ENCODE measurements around the gene CA5A. TPM values are rescaled to one million over a fixed set of nuclear protein-coding genes. Genes with fewer than 3 reads are reported as not detected.
"Not testable (repeated sequence)": the region's sequence is repeated elsewhere in the genome, so short reads cannot be mapped to it uniquely, and the experiment has no call there.

Gene CA5A
- total RNA-seq, 4 donors from 2014 or later: not detected

DNA sequence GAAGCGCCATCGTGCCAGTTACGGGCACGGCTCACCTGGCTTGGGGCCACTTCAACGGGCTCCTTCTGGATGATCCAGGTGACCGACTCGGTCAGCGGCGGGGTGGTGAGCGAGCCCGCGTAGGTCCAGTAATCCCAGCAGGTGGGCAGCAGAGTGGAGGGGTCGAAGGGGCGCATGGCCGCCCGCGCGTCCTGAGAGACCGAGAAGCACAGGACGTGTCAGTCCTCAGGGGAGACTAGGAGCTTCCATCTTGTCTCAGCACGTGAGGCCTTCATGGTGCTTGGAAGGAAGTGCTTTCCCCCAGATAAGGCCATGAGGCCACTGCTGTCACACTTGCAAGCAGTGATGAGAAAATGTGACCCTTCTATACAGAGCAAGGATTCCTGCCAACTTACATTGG lies 44.6 kb downstream of the CA5A start:
- in situ Hi-C loops (cut with MboI; ENCODE audit: low sequenced_read_pairs in 4 of 4): loop anchor here in 1 of 4 donors (25.0 kb wide), 1 partner anchor 104 kb away; no protein-coding TSS in a partner anchor
- no peak for DNase-seq
- no peak for ATAC-seq
- TF ChIP-seq POLR2A (IDR thresholded peaks at IDR 0.05): no peak
- TF ChIP-seq, protein P1, sequence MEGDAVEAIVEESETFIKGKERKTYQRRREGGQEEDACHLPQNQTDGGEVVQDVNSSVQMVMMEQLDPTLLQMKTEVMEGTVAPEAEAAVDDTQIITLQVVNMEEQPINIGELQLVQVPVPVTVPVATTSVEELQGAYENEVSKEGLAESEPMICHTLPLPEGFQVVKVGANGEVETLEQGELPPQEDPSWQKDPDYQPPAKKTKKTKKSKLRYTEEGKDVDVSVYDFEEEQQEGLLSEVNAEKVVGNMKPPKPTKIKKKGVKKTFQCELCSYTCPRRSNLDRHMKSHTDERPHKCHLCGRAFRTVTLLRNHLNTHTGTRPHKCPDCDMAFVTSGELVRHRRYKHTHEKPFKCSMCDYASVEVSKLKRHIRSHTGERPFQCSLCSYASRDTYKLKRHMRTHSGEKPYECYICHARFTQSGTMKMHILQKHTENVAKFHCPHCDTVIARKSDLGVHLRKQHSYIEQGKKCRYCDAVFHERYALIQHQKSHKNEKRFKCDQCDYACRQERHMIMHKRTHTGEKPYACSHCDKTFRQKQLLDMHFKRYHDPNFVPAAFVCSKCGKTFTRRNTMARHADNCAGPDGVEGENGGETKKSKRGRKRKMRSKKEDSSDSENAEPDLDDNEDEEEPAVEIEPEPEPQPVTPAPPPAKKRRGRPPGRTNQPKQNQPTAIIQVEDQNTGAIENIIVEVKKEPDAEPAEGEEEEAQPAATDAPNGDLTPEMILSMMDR (IDR thresholded peaks at IDR 0.05 in 4 of 5, conservative IDR thresholded peaks at IDR 0.05 in 1 of 5): no peak
- no peak overlapping the region for H3K4me3 ChIP-seq
- no peak overlapping the region for H3K27ac ChIP-seq
- H3K27me3 ChIP-seq: no peaks in the 10 kb centered on the region
- no peaks in the 10 kb centered on the region for H3K9me3 ChIP-seq
- intact Hi-C loops (cut with DNase I; ENCODE audit: low total_unique reads): no loop called here
- H3K36me3 ChIP-seq: no peaks in the 10 kb centered on the region
- H3K4me1 ChIP-seq: peaks cover 6 to 18% of the 10 kb centered on the region in 2 donors

DNA sequence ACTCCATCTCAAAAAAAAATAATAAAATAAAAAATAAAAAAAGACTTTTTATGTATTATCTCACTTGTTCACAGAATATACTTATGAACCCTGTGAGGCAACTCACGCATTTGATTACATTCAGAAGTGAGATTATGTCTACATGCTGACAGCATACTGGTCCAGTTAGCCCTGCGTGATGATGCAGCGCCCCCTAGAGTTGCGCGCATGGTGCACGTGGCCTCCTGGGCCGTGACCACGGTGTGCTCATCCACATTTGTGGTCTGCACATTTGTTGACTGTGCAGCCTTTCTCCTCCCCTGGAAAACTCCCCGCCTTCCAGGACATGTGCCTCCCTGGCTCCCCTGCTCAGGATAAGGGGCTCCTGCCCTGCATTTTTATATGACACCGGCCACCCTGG lies 46.6 kb downstream of the CA5A start:
- H3K4me3 ChIP-seq; intact Hi-C loops (cut with DNase I; ENCODE audit: low total_unique reads); H3K27me3 ChIP-seq; DNase-seq; H3K36me3 ChIP-seq; ATAC-seq; H3K27ac ChIP-seq; H3K9me3 ChIP-seq: not testable (repeated sequence)
- peaks cover 6 to 15% of the 10 kb centered on the region in 2 donors for H3K4me1 ChIP-seq
- in situ Hi-C loops (cut with MboI; ENCODE audit: low sequenced_read_pairs in 4 of 4): loop anchor here in 1 of 4 donors (25.0 kb wide), 1 partner anchor 102 kb away; no protein-coding TSS in a partner anchor

DNA sequence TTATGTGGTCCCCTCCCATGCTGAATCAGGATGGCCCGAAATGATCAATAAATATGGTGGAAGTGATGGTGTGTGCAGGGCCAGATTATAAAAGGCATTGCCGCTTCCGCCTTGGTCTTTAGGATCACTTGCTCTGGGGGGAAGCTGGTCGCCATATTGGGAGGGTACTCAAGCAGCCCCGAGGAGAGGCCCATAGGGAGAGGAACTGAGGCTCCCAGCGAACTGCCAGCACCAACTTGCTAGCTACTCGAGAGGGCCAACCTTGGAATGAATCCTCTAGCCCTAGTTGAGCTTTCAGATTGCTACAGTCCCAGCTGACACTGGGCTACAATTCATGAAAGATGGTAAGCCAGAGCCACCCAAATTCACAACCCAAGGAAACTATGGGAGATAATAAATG lies 48.0 kb downstream of the CA5A start:
- in situ Hi-C loops (cut with MboI; ENCODE audit: low sequenced_read_pairs in 4 of 4): loop anchor here in 1 of 4 donors (25.0 kb wide), 1 partner anchor 101 kb away; no protein-coding TSS in a partner anchor
- ATAC-seq; DNase-seq; H3K27ac ChIP-seq; H3K4me1 ChIP-seq; H3K9me3 ChIP-seq; H3K27me3 ChIP-seq; intact Hi-C loops (cut with DNase I; ENCODE audit: low total_unique reads); H3K4me3 ChIP-seq; H3K36me3 ChIP-seq: not testable (repeated sequence)

DNA sequence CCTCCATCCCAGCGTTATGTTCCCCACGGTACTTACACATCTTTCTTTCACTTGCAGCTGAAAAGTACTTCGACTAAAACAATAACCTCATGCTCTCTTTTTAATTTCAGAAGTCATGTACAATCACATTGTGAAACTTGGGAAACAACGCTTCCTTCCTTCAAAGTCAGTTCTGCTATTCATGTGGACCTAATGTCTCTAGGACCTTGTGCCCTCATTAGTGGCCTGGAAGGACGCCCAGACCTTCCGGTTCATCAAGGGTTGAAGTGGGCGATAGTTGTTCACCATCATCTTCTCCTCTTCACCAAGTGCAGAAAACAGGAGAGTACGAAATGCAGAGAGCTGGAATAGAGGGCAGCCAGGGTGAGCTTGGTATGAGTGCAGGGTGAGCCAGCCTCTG lies 48.4 kb downstream of the CA5A start:
- H3K36me3 ChIP-seq; H3K4me1 ChIP-seq; H3K4me3 ChIP-seq; intact Hi-C loops (cut with DNase I; ENCODE audit: low total_unique reads); ATAC-seq; H3K27me3 ChIP-seq; H3K27ac ChIP-seq; DNase-seq; H3K9me3 ChIP-seq: not testable (repeated sequence)
- in situ Hi-C loops (cut with MboI; ENCODE audit: low sequenced_read_pairs in 4 of 4): loop anchor here in 1 of 4 donors (25.0 kb wide), 1 partner anchor 101 kb away; no protein-coding TSS in a partner anchor

DNA sequence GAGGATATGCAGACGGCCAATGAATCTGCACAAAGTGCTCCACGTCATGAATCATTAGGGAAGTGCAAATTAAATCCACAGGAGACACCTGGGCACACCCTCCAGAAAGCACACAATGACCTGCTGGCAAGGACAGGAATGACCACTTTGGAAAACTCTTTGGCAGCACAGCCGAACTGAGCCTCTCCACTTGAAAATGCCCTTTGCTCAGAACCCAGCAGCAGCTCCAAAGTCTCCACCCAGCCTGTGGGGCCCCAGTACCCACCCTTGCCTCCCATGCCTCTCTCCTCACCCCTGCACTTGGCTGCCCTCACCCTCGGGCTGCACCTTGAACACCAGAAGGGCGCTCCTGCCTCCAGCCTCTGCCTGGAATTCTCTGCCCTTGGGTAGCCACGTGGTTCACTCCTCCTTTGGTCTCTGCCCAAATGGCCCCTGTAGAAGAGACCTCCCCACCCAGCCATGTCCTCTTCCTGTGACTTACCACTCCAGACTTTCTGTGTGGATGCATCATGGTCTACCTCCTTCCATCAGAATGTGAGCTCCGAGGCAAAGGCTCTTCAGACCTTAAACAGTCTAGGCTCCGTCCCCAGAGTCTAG lies 50.9 kb downstream of the CA5A start:
- in situ Hi-C loops (cut with MboI; ENCODE audit: low sequenced_read_pairs in 4 of 4): loop anchor here in 1 of 4 donors (25.0 kb wide), 1 partner anchor 98 kb away; no protein-coding TSS in a partner anchor
- H3K27ac ChIP-seq; H3K4me3 ChIP-seq; DNase-seq; H3K27me3 ChIP-seq; intact Hi-C loops (cut with DNase I; ENCODE audit: low total_unique reads); H3K9me3 ChIP-seq; ATAC-seq; H3K4me1 ChIP-seq; H3K36me3 ChIP-seq: not testable (repeated sequence)

DNA sequence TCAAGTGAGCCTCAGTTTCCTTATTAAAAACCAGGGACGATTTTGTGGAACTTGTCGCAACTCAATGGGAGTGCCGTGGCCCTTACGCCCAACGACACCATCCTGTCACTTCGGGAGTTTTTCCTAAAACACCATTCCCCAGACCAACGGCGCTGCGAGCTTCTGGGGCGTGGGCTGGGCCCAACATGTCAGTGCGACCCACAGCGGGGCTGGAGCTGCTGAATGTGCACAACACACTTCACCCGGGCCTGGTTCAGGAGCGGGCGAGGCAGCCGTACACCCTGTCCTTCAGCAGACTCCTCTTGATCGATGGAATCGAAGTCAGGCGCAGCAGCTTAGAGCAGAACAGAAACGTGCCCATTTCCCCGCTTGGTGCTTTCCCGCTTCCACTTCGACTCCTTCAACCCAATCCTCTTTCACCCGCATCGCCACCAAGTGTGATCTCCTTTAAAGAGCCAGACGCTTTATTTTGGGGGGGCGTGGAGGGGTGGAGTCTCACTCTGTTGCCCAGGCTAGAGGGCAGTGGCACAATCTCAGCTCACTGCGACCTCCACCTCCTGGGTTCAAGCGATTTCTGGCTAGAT lies 53.8 kb downstream of the CA5A start:
- Histone ChIP-seq H3K9me3 (no peaks in the 10 kb centered on the region), H3K27ac (no peak overlapping the region), H3K4me3 (no peak overlapping the region), H3K4me1 (no peaks in the 10 kb centered on the region), H3K36me3 (no peaks in the 10 kb centered on the region), H3K27me3 (no peaks in the 10 kb centered on the region)
- TF ChIP-seq, protein P1 (IDR thresholded peaks at IDR 0.05 in 4 of 5, conservative IDR thresholded peaks at IDR 0.05 in 1 of 5): no peak
- no peak for TF ChIP-seq POLR2A (IDR thresholded peaks at IDR 0.05)
- ATAC-seq (no peak), DNase-seq (no peak)
- intact Hi-C loops (cut with DNase I; ENCODE audit: low total_unique reads): no loop called here
- in situ Hi-C loops (cut with MboI; ENCODE audit: low sequenced_read_pairs in 4 of 4): loop anchor here in 1 of 4 donors (25.0 kb wide), 1 partner anchor 95 kb away; no protein-coding TSS in a partner anchor

Measured in gastrocnemius medialis (tissue), 4 donors.